Caco-2 (cell line): ENCODE results near the gene CREB3L1. TPM values are rescaled to one million over a fixed set of nuclear protein-coding genes. Genes with fewer than 3 reads are reported as not detected.

Experiments used
- BruUV-seq: library from RNA; stranded (reverse); fragments of 400-500 nt; replicated peaks from 2 replicates; lab custom pipeline; 2021; lab: Mats Ljungman, UMichigan
- CTCF ChIA-PET: fragments of 300-600 bp; sonication (Branson Sonifier 250); formaldehyde crosslinking; loops from one replicate; lab custom pipeline; 2022; ENCODE audit warnings: antibody characterized with exemption; lab: Charles Lee
- POLR2A ChIA-PET: fragments of 300-600 bp; sonication (Branson Sonifier 250); formaldehyde crosslinking; loops from one replicate; lab custom pipeline; 2022; ENCODE audit warnings: antibody characterized with exemption; lab: Charles Lee
- DNase-seq, 2 experiments: peaks; one replicate each; pipeline versions ENCODE4 v3.0.0 to v3.0.0-alpha.2; 2020 to 2022
- H3K27me3 ChIP-seq: replicated peaks from 2 replicates; pipeline ENCODE4 v1.6.0; 2011; ENCODE audit warnings: low read length; ENCODE audit not compliant: control insufficient read depth, insufficient read depth
- H3K36me3 ChIP-seq: 2 replicates; pipeline ENCODE4 v1.5.1; 2011; ENCODE audit warnings: low read length; ENCODE audit not compliant: control insufficient read depth, insufficient read depth
- H3K4me1 ChIP-seq: fragments of 250-450 bp; sonication (Bioruptor Pico); 2 replicates; pipeline ENCODE4 v1.5.1; 2020; ENCODE audit warnings: mild to moderate bottlenecking
- H3K4me3 ChIP-seq: 2 replicates; pipeline ENCODE4 v1.5.1; 2011; ENCODE audit warnings: low read depth, mild to moderate bottlenecking, control low read depth, low read length
- H3K9me3 ChIP-seq: fragments of 250-450 bp; sonication (Bioruptor Pico); 2 replicates; pipeline ENCODE4 v1.5.1; 2020; ENCODE audit warnings: mild to moderate bottlenecking, moderate library complexity
- H3K27ac Mint-ChIP-seq: one replicate; pipeline ENCODE4 v1.8.0; 2022; ENCODE audit warnings: mixed read lengths; ENCODE audit not compliant: unreplicated experiment
- H3K27me3 Mint-ChIP-seq: one replicate; pipeline ENCODE4 v1.8.0; 2022; ENCODE audit warnings: mixed read lengths; ENCODE audit not compliant: insufficient read depth, unreplicated experiment
- H3K36me3 Mint-ChIP-seq: one replicate; pipeline ENCODE4 v1.8.0; 2022; ENCODE audit warnings: mild to moderate bottlenecking, mixed read lengths; ENCODE audit not compliant: insufficient read depth, unreplicated experiment
- H3K4me1 Mint-ChIP-seq: one replicate; pipeline ENCODE4 v1.8.0; 2022; ENCODE audit warnings: low read depth, mixed read lengths; ENCODE audit not compliant: unreplicated experiment
- H3K4me3 Mint-ChIP-seq: one replicate; pipeline ENCODE4 v1.8.0; 2022; ENCODE audit warnings: mild to moderate bottlenecking, moderate library complexity, mixed read lengths; ENCODE audit not compliant: unreplicated experiment
- H3K9me3 Mint-ChIP-seq: one replicate; pipeline ENCODE4 v1.8.0; 2022; ENCODE audit warnings: mixed read lengths; ENCODE audit not compliant: unreplicated experiment
- intact Hi-C: fragments of 100-400 bp; cut with micrococcal nuclease; formaldehyde crosslinking; loops from one replicate; pipeline ENCODE4 v1.10.0; 2022; ENCODE audit not compliant: unreplicated experiment
- total RNA-seq: library from RNA; stranded (reverse); gene quantifications from 2 replicates; pipeline ENCODE4 v1.2.3, GENCODE V29; 2022
- TF ChIP-seq, protein P1 (sequence below), 2 experiments: fragments of 200-600 bp in 1 of 2; IDR thresholded peaks; 1 replicate in 1 of 2; 2 replicates in 1 of 2; pipeline versions ENCODE4 v1.5.1 to v1.8.0; 2011 to 2022; ENCODE audit warnings: antibody characterized with exemption in 1 of 2, control low read depth in 1 of 2, inconsistent platforms in 1 of 2, low read depth in 1 of 2, low read length in 1 of 2, mild to moderate bottlenecking in 1 of 2, moderate library complexity in 1 of 2; ENCODE audit not compliant: insufficient read depth in 1 of 2, severe bottlenecking in 1 of 2, unreplicated experiment in 1 of 2

CREB3L1 gene
- total RNA-seq, 1 experiment from 2014 or later: 24.9 TPM

DNA sequence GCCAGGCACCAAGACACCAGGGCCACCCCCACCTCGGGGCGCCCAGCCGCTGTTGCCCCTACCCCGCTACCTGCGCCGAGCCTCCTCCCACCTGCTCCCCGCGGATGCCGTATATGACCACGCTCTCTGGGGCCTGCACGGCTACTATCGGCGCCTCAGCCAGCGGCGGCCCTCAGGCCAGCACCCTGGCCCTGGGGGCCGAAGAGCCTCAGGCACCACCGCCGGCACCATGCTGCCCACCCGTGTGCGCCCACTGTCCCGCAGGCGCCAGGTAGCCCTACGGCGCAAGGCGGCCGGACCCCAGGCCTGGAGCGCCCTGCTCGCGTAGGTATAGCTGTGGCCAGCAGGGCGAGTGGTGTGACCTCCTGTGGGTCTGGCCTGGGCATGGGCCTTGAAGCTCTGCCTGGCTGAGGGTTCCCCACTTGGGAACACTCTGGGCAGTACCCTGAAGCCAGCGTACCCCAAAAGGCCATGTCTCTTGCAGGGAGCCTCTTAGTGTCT, 89.2 kb downstream of the CREB3L1 start:
- TF ChIP-seq, protein P1, sequence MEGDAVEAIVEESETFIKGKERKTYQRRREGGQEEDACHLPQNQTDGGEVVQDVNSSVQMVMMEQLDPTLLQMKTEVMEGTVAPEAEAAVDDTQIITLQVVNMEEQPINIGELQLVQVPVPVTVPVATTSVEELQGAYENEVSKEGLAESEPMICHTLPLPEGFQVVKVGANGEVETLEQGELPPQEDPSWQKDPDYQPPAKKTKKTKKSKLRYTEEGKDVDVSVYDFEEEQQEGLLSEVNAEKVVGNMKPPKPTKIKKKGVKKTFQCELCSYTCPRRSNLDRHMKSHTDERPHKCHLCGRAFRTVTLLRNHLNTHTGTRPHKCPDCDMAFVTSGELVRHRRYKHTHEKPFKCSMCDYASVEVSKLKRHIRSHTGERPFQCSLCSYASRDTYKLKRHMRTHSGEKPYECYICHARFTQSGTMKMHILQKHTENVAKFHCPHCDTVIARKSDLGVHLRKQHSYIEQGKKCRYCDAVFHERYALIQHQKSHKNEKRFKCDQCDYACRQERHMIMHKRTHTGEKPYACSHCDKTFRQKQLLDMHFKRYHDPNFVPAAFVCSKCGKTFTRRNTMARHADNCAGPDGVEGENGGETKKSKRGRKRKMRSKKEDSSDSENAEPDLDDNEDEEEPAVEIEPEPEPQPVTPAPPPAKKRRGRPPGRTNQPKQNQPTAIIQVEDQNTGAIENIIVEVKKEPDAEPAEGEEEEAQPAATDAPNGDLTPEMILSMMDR (IDR thresholded peaks at IDR 0.05; ENCODE audit: insufficient read depth in 1 of 2, low read depth in 1 of 2, low read length in 1 of 2, severe bottlenecking in 1 of 2, unreplicated experiment in 1 of 2): no peak
- Histone ChIP-seq H3K36me3 (peaks cover 5% of the 10 kb centered on the region), H3K9me3 (no peaks in the 10 kb centered on the region), H3K4me1 (peaks cover 6% of the 10 kb centered on the region; the same call in 1 of the 2 replicates), H3K4me3 (no peak overlapping the region), H3K27me3 (no peaks in the 10 kb centered on the region)
- no peaks in the 10 kb centered on the region for H3K27me3 Mint-ChIP-seq
- no peaks in the 10 kb centered on the region for H3K4me1 Mint-ChIP-seq
- no peaks in the 10 kb centered on the region for H3K9me3 Mint-ChIP-seq
- BruUV-seq: no TSS peak
- no peak overlapping the region for H3K4me3 Mint-ChIP-seq
- H3K27ac Mint-ChIP-seq: no peak overlapping the region
- ChIA-PET POLR2A (no interaction called here), CTCF (no interaction called here)
- intact Hi-C loops: loop anchor here (5.0 kb wide), 1 partner anchor 124 kb away; no protein-coding TSS in a partner anchor
- H3K36me3 Mint-ChIP-seq: peaks cover 22% of the 10 kb centered on the region
- no peak for DNase-seq

DNA sequence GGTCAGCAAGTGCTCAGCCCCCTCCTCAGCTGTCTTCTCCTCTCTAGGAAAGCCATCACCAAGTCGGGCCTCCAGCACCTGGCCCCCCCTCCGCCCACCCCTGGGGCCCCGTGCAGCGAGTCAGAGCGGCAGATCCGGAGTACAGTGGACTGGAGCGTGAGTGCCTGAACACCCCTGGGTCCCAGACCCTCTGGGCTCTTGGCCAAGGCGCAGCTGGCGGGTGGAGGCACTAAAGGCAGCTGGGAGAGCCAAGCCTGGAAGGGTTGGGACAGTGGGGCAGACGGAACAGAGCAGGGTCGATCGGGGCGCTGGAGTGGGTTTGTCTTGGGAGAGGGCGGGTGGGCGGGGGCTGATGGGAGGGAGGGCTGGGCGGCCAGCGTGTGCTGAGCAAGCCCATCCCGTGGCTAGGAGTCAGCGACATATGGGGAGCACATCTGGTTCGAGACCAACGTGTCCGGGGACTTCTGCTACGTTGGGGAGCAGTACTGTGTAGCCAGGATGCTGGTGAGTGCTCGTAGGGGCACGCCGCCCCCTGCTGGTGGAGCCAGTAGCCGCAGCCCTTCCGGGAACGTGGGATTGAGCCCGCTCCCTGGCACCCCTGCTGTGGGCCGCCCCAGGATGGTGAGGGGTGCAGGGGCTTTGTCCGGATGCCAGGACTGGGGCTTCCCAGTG, 89.9 kb downstream of the CREB3L1 start:
- H3K4me1 Mint-ChIP-seq: no peaks in the 10 kb centered on the region
- H3K4me3 Mint-ChIP-seq: no peak overlapping the region
- no peaks in the 10 kb centered on the region for H3K27me3 ChIP-seq
- no peak overlapping the region for H3K4me3 ChIP-seq
- H3K9me3 Mint-ChIP-seq: no peaks in the 10 kb centered on the region
- no peaks in the 10 kb centered on the region for H3K9me3 ChIP-seq
- intact Hi-C loops: loop anchor here (5.0 kb wide), 1 partner anchor 125 kb away; no protein-coding TSS in a partner anchor
- peak in 1 of 2 experiments; percentile 74 for DNase-seq
- peaks cover 5% of the 10 kb centered on the region for H3K36me3 ChIP-seq
- peaks cover 6% of the 10 kb centered on the region; the same call in 1 of the 2 replicates for H3K4me1 ChIP-seq
- H3K36me3 Mint-ChIP-seq: peaks cover 29% of the 10 kb centered on the region
- no peak overlapping the region for H3K27ac Mint-ChIP-seq
- ChIA-PET CTCF (no interaction called here), POLR2A (no interaction called here)
- no TSS peak for BruUV-seq
- H3K27me3 Mint-ChIP-seq: no peaks in the 10 kb centered on the region
- TF ChIP-seq, protein P1 (IDR thresholded peaks at IDR 0.05; ENCODE audit: insufficient read depth in 1 of 2, low read depth in 1 of 2, low read length in 1 of 2, severe bottlenecking in 1 of 2, unreplicated experiment in 1 of 2): peak; percentile 80 to 84

DNA sequence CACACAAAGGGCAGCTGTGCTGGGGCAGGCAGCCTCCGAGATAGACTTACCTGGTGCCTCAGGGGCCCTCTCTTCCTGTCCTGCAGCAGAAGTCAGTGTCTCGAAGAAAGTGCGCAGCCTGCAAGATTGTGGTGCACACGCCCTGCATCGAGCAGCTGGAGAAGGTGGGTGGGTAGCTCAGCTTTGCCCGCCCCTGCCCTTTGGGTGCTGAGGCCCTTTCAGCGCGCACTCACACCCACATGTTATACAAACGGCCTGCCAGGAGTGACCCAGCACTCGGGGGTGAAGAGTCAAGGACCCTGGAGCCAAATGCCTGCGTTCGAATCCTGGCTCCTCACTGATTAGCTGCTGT, 90.4 kb downstream of the CREB3L1 start:
- Histone ChIP-seq H3K4me3 (no peak overlapping the region), H3K9me3 (no peaks in the 10 kb centered on the region), H3K36me3 (peaks cover 5% of the 10 kb centered on the region), H3K27me3 (no peaks in the 10 kb centered on the region), H3K4me1 (peaks cover 6% of the 10 kb centered on the region; the same call in 1 of the 2 replicates)
- peaks cover 30% of the 10 kb centered on the region for H3K36me3 Mint-ChIP-seq
- no peaks in the 10 kb centered on the region for H3K9me3 Mint-ChIP-seq
- H3K4me3 Mint-ChIP-seq: no peak overlapping the region
- BruUV-seq: no TSS peak
- ChIA-PET POLR2A (no interaction called here), CTCF (interaction anchor here (1.4 to 1.8 kb wide), 2 partner anchors 15 to 24 kb away, joined by 4 to 8 read pairs; partner anchors contain the start of gene CHRM4)
- intact Hi-C loops: loop anchor here (5.0 kb wide), 1 partner anchor 126 kb away; no protein-coding TSS in a partner anchor
- no peaks in the 10 kb centered on the region for H3K4me1 Mint-ChIP-seq
- DNase-seq: no peak
- H3K27me3 Mint-ChIP-seq: no peaks in the 10 kb centered on the region
- TF ChIP-seq, protein P1 (IDR thresholded peaks at IDR 0.05; ENCODE audit: insufficient read depth in 1 of 2, low read depth in 1 of 2, low read length in 1 of 2, severe bottlenecking in 1 of 2, unreplicated experiment in 1 of 2): no peak
- no peak overlapping the region for H3K27ac Mint-ChIP-seq
